SU-DHL-6 (cell line): ENCODE data around the gene RPS6KB2.

Source experiments
- H2AFZ ChIP-seq: fragments of 200-600 bp; sonication (generic); 2 replicates; pipeline ENCODE4 v1.6.1; 2014; ENCODE audit warnings: low read depth, mild to moderate bottlenecking, moderate library complexity, mixed read lengths, antibody characterized with exemption, low read length; ENCODE audit not compliant: severe bottlenecking
- H3F3A ChIP-seq: fragments of 200-600 bp; shearing (Covaris generic); 2 replicates; pipeline ENCODE4 v1.6.0; 2016; ENCODE audit warnings: antibody characterized with exemption, mild to moderate bottlenecking; ENCODE audit not compliant: insufficient read depth
- H3K27ac ChIP-seq: fragments of 200-600 bp; sonication (generic); 2 replicates; pipeline ENCODE4 v1.5.1; 2016; ENCODE audit warnings: low read depth, mild to moderate bottlenecking, low read length, moderate library complexity, mixed read lengths
- H3K27me3 ChIP-seq: fragments of 200-600 bp; sonication (generic), shearing (Covaris generic); 2 replicates; pipeline ENCODE4 v1.6.0; 2014; ENCODE audit warnings: mild to moderate bottlenecking, low read length
- H3K36me3 ChIP-seq: fragments of 200-600 bp; sonication (generic); 2 replicates; pipeline ENCODE4 v1.6.1; 2014; ENCODE audit warnings: mild to moderate bottlenecking, low read length, mixed read lengths
- H3K4me2 ChIP-seq: fragments of 300-600, 200-600 bp; shearing (Covaris generic), sonication (generic); 2 replicates; pipeline ENCODE4 v1.6.0; 2014; ENCODE audit warnings: low read length, low read depth, mild to moderate bottlenecking; ENCODE audit not compliant: poor library complexity, severe bottlenecking
- H3K4me3 ChIP-seq: fragments of 200-600 bp; sonication (generic); 2 replicates; pipeline ENCODE4 v1.5.1; 2014; ENCODE audit warnings: antibody characterized with exemption, low read length, mild to moderate bottlenecking, mixed read lengths; ENCODE audit not compliant: insufficient read depth, poor library complexity, severe bottlenecking
- H3K79me2 ChIP-seq: fragments of 200-600 bp; sonication (generic); 2 replicates; pipeline ENCODE4 v1.6.1; 2014; ENCODE audit warnings: mild to moderate bottlenecking, low read length, moderate library complexity; ENCODE audit not compliant: insufficient read depth
- H3K9ac ChIP-seq: fragments of 200-600 bp; sonication (generic); 2 replicates; pipeline ENCODE4 v1.7.0; 2014; ENCODE audit warnings: mild to moderate bottlenecking, low read length
- H3K9me2 ChIP-seq: fragments of 200-600 bp; sonication (generic); replicated peaks from 2 replicates; pipeline ENCODE4 v1.6.1; 2014; ENCODE audit warnings: low read length; ENCODE audit not compliant: insufficient read depth
- H3K9me3 ChIP-seq: fragments of 200-600 bp; sonication (generic); 2 replicates; pipeline ENCODE4 v1.6.1; 2014; ENCODE audit warnings: low read length, mixed read lengths; ENCODE audit not compliant: insufficient read depth
- H4K20me1 ChIP-seq: fragments of 200-600 bp; sonication (generic); 2 replicates; pipeline ENCODE4 v1.6.1; 2014; ENCODE audit warnings: low read depth, mild to moderate bottlenecking, antibody characterized with exemption, low read length, moderate library complexity, mixed read lengths
- EZH2phosphoT487 ChIP-seq: fragments of 200-600 bp; sonication (generic), shearing (Covaris generic); conservative IDR thresholded peaks from 2 replicates; pipeline ENCODE4 v1.6.1; 2018; ENCODE audit warnings: mild to moderate bottlenecking, antibody characterized with exemption, low read length, moderate library complexity, mixed read lengths
- TF ChIP-seq, protein P1 (sequence below): fragments of 200-600 bp; sonication (generic); IDR thresholded peaks from one replicate; pipeline ENCODE4 v1.5.1; 2017; ENCODE audit warnings: antibody characterized with exemption, mild to moderate bottlenecking, low read length, moderate library complexity; ENCODE audit not compliant: insufficient read depth, poor library complexity, severe bottlenecking

Gene RPS6KB2

DNA sequence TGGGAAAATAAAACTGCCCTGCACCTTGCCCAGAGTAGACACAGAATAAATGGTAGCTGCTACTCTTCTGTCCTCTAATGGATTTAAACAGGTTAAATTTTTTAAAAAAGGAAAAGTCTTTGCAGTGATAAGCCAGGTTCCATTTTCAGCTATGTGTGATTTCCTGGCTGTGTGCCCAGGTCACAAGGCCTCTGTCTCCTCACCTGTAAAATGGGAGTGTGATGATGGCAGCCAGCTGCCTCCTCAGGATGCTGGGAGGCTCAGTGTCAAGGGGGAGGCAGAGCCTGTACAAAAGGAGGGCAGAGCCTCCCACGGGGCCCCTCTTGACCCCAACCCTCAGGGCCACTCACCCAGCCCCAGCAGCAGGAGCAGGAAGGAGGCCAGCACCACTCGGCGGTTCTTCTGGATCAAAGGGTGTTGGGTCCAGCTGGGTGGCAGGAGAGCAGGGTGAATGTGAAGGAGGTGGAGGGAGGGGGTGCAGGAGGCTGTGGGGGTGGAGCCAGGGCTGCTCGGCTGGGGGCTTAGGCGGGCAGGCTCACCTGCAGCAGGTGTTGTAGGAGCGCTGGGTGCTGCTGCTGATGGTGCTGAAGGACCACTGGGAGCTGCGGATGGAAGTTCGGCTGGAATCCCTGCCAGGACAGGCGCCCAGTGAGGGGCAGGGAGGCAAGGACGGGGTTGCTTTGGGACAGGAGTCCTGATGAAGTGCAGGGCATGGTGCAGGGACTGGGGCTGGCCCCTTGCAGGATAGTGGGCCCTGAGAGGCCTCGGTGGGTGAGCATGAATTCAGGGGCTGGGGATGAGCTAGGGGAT, 38.9 kb downstream of the RPS6KB2 start:
- Histone ChIP-seq H3K36me3 (no peaks in the 10 kb centered on the region), H3K9ac (peak overlapping the region; percentile 96), H3F3A (peaks cover 37% of the 10 kb centered on the region), H4K20me1 (no peaks in the 10 kb centered on the region), H3K27me3 (no peaks in the 10 kb centered on the region), H3K4me3 (peak overlapping the region; percentile 86), H3K9me2 (no peaks in the 10 kb centered on the region), H3K9me3 (no peaks in the 10 kb centered on the region), H2AFZ (no peak overlapping the region), H3K79me2 (peaks cover 20% of the 10 kb centered on the region), H3K27ac (peak overlapping the region; percentile 94), H3K4me2 (peak overlapping the region; percentile 89)
- TF ChIP-seq, protein P1, sequence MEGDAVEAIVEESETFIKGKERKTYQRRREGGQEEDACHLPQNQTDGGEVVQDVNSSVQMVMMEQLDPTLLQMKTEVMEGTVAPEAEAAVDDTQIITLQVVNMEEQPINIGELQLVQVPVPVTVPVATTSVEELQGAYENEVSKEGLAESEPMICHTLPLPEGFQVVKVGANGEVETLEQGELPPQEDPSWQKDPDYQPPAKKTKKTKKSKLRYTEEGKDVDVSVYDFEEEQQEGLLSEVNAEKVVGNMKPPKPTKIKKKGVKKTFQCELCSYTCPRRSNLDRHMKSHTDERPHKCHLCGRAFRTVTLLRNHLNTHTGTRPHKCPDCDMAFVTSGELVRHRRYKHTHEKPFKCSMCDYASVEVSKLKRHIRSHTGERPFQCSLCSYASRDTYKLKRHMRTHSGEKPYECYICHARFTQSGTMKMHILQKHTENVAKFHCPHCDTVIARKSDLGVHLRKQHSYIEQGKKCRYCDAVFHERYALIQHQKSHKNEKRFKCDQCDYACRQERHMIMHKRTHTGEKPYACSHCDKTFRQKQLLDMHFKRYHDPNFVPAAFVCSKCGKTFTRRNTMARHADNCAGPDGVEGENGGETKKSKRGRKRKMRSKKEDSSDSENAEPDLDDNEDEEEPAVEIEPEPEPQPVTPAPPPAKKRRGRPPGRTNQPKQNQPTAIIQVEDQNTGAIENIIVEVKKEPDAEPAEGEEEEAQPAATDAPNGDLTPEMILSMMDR, result no peak
- no peak for TF ChIP-seq EZH2phosphoT487

DNA sequence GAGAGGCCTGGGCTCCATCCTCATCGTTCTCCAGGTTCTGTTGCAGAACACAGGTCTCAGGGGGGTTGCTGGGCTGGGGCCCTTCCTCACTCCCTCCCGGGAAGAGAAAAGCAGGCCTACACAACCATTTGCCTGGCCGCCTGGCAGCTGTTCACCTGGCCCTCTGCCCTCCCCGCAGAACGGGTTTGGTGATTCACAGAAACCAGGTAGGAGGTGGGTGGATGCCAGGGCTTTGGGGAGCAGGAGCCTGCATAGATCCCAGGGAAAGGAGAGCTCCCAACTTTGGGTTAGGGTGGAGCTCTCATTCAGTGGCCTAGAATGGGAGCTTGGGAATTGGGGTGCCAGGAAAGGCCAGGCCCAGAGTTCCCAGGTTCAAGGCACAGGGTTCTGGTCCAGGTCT, 39.8 kb downstream of the RPS6KB2 start:
- Histone ChIP-seq H3F3A (peaks cover 37% of the 10 kb centered on the region), H3K9me2 (no peaks in the 10 kb centered on the region), H3K9me3 (no peaks in the 10 kb centered on the region), H2AFZ (no peak overlapping the region), H4K20me1 (no peaks in the 10 kb centered on the region), H3K4me3 (peak overlapping the region; percentile 86), H3K79me2 (peaks cover 20% of the 10 kb centered on the region), H3K9ac (peak overlapping the region; percentile 96), H3K27me3 (no peaks in the 10 kb centered on the region), H3K36me3 (no peaks in the 10 kb centered on the region), H3K4me2 (peak overlapping the region; percentile 89), H3K27ac (peak overlapping the region; percentile 94)
- TF ChIP-seq, protein P1, result no peak
- no peak for TF ChIP-seq EZH2phosphoT487

DNA sequence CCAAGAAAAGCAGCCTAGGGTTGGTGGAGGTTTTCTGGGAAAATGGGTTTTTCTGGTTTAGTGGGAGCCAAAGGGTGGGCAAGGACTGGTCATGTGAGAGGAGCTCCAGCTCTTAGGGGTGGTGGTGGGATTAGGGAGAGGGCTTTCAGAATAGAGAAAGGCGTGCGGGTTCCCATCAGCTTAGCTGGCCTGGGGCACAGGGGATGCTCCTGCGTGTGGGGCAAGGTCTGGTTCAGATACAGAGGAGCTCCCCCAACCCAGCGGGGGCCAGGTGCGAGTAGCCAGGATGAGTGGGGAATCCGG, 40.1 kb downstream of the RPS6KB2 start:
- Histone ChIP-seq H3K9me3 (no peaks in the 10 kb centered on the region), H3K27ac (peak overlapping the region; percentile 94), H3K79me2 (peaks cover 20% of the 10 kb centered on the region), H3K4me2 (peak overlapping the region; percentile 89), H3K27me3 (no peaks in the 10 kb centered on the region), H3F3A (peaks cover 34% of the 10 kb centered on the region), H2AFZ (no peak overlapping the region), H3K9me2 (no peaks in the 10 kb centered on the region), H3K36me3 (no peaks in the 10 kb centered on the region), H3K4me3 (peak overlapping the region; percentile 86), H4K20me1 (no peaks in the 10 kb centered on the region), H3K9ac (peak overlapping the region; percentile 96)
- TF ChIP-seq EZH2phosphoT487, result no peak
- TF ChIP-seq, protein P1, result no peak
